Parathyroid adenoma (tissue), 2 donors: Measurements from ENCODE around the gene KRTAP12-3.
"Not testable (repeated sequence)": the region's sequence is repeated elsewhere in the genome, so short reads cannot be mapped to it uniquely, and the experiment has no call there.

Source experiments
- H2AFZ ChIP-seq: fragments of 300-600 bp; sonication (generic); one replicate; pipeline ENCODE4 v1.7.0; 2017; ENCODE audit warnings: antibody characterized with exemption, mild to moderate bottlenecking
- H3K27ac ChIP-seq: fragments of 300-600 bp; sonication (generic); one replicate; pipeline ENCODE4 v1.7.0; 2017
- H3K27me3 ChIP-seq: fragments of 300-600 bp; sonication (generic); one replicate; pipeline ENCODE4 v1.7.0; 2017; ENCODE audit warnings: low read length; ENCODE audit not compliant: control insufficient read depth, insufficient read depth
- H3K36me3 ChIP-seq: fragments of 300-600 bp; sonication (generic); one replicate; pipeline ENCODE4 v1.7.0; 2017; ENCODE audit warnings: low read length; ENCODE audit not compliant: control insufficient read depth, insufficient read depth
- H3K4me1 ChIP-seq: fragments of 300-600 bp; sonication (generic); one replicate; pipeline ENCODE4 v1.7.0; 2017; ENCODE audit warnings: control low read depth
- H3K4me2 ChIP-seq: fragments of 300-600 bp; sonication (generic); one replicate; pipeline ENCODE4 v1.7.0; 2017; ENCODE audit warnings: low read length
- H3K4me3 ChIP-seq: fragments of 300-600 bp; sonication (generic); one replicate; pipeline ENCODE4 v1.7.0; 2017; ENCODE audit warnings: low read depth, low read length
- H3K79me2 ChIP-seq: fragments of 300-600 bp; sonication (generic); one replicate; pipeline ENCODE4 v1.7.0; 2017; ENCODE audit warnings: control low read depth
- H3K9ac ChIP-seq: fragments of 300-600 bp; sonication (generic); one replicate; pipeline ENCODE4 v1.7.0; 2017; ENCODE audit warnings: mild to moderate bottlenecking
- H3K9me3 ChIP-seq: fragments of 300-600 bp; sonication (generic); one replicate; pipeline ENCODE4 v1.7.0; 2017; ENCODE audit warnings: low read length; ENCODE audit not compliant: control insufficient read depth
- CTCF ChIP-seq: fragments of 300-600 bp; sonication (generic); IDR thresholded peaks from one replicate; pipeline ENCODE4 v1.7.0; 2017; ENCODE audit warnings: antibody characterized with exemption, mild to moderate bottlenecking
- donor health status: primary hyperparathyroidism.

Gene KRTAP12-3

GRCh38 chr21:44657635-44658540, at the start of gene KRTAP12-3:
TSS of gene KRTAP12-3 (plus strand) at chr21:44657932. CDS start at chr21:44657980, 48 bp downstream.
- Histone ChIP-seq H3K4me1 (no peaks in the 10 kb centered on the region), H2AFZ (no peak within 1 kb of the TSS), H3K4me3 (no peak within 1 kb of the TSS), H3K9ac (no peak within 1 kb of the TSS), H3K4me2 (no peak within 1 kb of the TSS), H3K79me2 (no peaks in the 10 kb centered on the region), H3K36me3 (no peaks in the 10 kb centered on the region), H3K9me3 (no peaks in the 10 kb centered on the region), H3K27me3 (no peaks in the 10 kb centered on the region), H3K27ac (no peak within 1 kb of the TSS)
- TF ChIP-seq CTCF: no peak

- H3K79me2 ChIP-seq: no peaks in the 10 kb centered on the region
- no peak overlapping the region for H2AFZ ChIP-seq
- H3K9ac ChIP-seq: no peak overlapping the region
- no peak for TF ChIP-seq CTCF
- no peaks in the 10 kb centered on the region for H3K9me3 ChIP-seq
- no peak overlapping the region for H3K4me2 ChIP-seq
- H3K36me3 ChIP-seq: no peaks in the 10 kb centered on the region
- no peaks in the 10 kb centered on the region for H3K27me3 ChIP-seq
- no peak overlapping the region for H3K4me3 ChIP-seq
- no peak overlapping the region for H3K27ac ChIP-seq
- H3K4me1 ChIP-seq: no peaks in the 10 kb centered on the region
Measured at GRCh38 chr21:44609193-44609592, 48.5 kb upstream of the KRTAP12-3 start.

- H3K4me1 ChIP-seq, H3K4me3 ChIP-seq, H2AFZ ChIP-seq, H3K27ac ChIP-seq, H3K36me3 ChIP-seq, H3K79me2 ChIP-seq, H3K9ac ChIP-seq, H3K4me2 ChIP-seq, H3K9me3 ChIP-seq, H3K27me3 ChIP-seq: not testable (repeated sequence)
Measured at GRCh38 chr21:44610157-44610843, 47.4 kb upstream of the KRTAP12-3 start.

- Histone ChIP-seq H3K9me3 (no peaks in the 10 kb centered on the region), H3K79me2 (no peaks in the 10 kb centered on the region), H2AFZ (no peak overlapping the region), H3K4me2 (no peak overlapping the region), H3K4me3 (no peak overlapping the region), H3K9ac (no peak overlapping the region), H3K27ac (no peak overlapping the region), H3K27me3 (no peaks in the 10 kb centered on the region), H3K4me1 (no peaks in the 10 kb centered on the region), H3K36me3 (no peaks in the 10 kb centered on the region)
- TF ChIP-seq CTCF: no peak
Measured at GRCh38 chr21:44611551-44611950, 46.2 kb upstream of the KRTAP12-3 start.

GRCh38 chr21:44612029-44612486, 45.7 kb upstream of the KRTAP12-3 start, which contains the start of gene KRTAP10-8:
TSS of gene KRTAP10-8 (plus strand) at chr21:44612079. CDS start at chr21:44612101, 22 bp downstream.
- Histone ChIP-seq H3K27me3 (no peaks in the 10 kb centered on the region), H3K36me3 (no peaks in the 10 kb centered on the region), H2AFZ (no peak within 1 kb of the TSS), H3K4me3 (no peak within 1 kb of the TSS), H3K79me2 (no peaks in the 10 kb centered on the region), H3K4me2 (no peak within 1 kb of the TSS), H3K9me3 (no peaks in the 10 kb centered on the region), H3K9ac (no peak within 1 kb of the TSS), H3K4me1 (no peaks in the 10 kb centered on the region), H3K27ac (no peak within 1 kb of the TSS)
- no peak for TF ChIP-seq CTCF
